ENCODE measurements around the gene PDLIM3.
"Not testable (repeated sequence)": the region's sequence is repeated elsewhere in the genome, so short reads cannot be mapped to it uniquely, and the experiment has no call there.

PDLIM3 gene

DNA sequence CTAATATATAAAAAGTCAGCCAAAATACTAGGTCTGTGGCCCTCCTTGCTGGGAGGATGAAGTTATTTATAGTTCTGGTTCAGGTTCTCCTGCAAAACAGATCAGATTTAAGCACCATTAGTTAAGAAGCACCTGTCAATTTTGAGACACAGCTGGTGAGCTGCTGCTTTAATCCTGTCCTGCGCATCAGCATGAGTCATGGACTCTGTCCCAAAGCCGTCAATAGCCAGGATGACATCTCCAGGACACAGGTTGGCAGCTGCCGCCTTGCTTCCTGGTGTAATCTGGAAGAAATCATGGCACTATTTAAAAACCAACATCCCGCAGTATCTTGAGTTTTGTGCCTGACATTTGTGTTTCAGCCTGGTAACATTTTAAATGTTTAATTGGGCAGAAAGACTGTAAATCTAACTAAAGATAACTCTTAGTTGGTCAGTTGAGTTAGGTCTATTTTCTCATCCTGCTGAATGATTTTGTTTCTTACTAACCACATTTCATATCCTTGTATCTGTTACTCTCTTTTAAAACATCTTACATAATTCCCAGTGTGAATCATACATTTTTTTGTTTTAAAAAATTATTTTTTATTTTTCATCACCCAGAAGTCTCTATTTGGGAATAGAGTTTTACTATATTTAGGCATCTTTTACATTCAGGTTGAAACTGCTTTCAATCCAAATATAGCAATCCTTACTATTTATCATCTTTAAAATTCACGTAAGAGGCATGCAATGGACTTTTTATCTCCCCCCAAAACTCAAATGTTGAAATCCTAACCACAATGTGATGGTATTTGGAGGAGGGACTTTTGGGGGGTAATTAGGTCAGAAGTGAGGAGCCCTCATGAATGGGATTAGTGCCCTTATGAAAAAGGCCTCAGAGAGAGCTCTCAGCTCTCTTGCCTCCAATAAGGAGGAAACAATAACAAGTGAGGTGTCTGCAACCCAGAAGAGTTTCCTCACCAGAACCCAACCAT lies 10.1 kb downstream of the PDLIM3 start:
- Histone ChIP-seq H3K36me3 (ENCODE audit: insufficient read depth, low read length) (no peaks in the 10 kb centered on the region), H2AFZ (ENCODE audit: low read depth, low read length) (no peak overlapping the region), H3K27me3 (ENCODE audit: insufficient read depth, low read length) (peaks cover 13% of the 10 kb centered on the region), H3K9me3 (ENCODE audit: low read length) (peaks cover 4% of the 10 kb centered on the region), H3K4me1 (ENCODE audit: insufficient read depth, low read length) (no peaks in the 10 kb centered on the region), H3K4me3 (ENCODE audit: low read length) (no peak overlapping the region)

DNA sequence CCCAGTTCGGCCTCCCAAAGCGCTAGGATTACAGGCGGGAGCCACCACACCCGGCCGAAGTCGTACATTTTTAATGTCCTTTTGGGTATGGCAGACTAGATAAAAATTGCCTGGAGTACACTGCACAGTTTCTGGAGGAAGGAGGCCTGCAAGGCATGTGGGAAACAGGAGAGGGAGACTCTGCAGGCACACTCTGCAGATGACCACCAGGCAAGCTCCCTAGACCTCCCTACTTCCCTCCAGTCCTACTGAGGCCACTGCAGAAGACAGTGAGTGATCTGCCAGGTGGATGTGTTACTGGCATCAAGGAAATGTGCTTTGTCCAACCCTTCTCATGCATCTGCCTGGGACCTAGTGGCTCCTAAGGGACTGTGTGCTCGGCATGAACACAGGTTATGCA lies 11.4 kb downstream of the PDLIM3 start:
- Histone ChIP-seq H3K4me1 (ENCODE audit: insufficient read depth, low read length) (no peaks in the 10 kb centered on the region), H2AFZ (ENCODE audit: low read depth, low read length) (no peak overlapping the region), H3K27me3 (ENCODE audit: insufficient read depth, low read length) (peaks cover 6% of the 10 kb centered on the region), H3K36me3 (ENCODE audit: insufficient read depth, low read length) (no peaks in the 10 kb centered on the region), H3K4me3 (ENCODE audit: low read length) (no peak overlapping the region), H3K9me3 (ENCODE audit: low read length) (peaks cover 4% of the 10 kb centered on the region)

DNA sequence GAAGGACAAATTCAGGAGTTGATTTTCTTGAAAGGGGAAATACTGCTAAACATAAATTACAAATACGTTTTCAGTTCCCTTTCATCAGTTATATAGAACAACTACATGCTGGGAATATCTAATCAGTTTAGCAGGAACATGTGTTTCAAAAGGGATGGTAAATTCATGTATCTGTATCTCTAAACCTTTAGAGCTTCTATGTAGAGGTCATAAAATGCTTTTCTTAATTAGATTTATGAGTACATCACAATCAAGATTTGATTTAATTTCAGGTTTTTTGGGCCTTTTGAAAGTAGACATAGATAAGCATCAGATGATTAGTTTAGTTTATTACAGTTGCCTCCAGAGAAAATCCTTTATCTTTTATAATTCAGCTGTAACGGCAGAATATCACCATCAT lies 12.9 kb downstream of the PDLIM3 start:
- no peak overlapping the region for H2AFZ ChIP-seq (ENCODE audit: low read depth, low read length)

DNA sequence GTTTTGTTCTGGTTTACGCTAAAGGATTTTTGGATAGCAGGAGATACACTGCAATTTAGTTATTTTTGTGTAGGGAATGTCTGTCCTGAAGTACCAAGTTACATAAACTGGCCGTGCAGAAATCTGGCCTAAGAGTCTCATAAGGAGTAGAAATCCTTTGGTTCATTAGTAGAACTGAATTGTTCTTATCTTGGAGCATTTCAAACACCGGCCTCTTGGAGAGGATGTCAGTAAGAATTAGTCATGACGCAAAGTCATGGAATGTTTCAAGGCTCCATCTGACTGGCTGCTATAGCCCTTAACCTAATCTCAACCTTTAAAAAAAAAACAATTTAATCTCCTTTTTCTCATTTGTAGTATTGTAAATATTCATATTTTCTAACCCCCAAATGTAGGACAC lies 15.2 kb downstream of the PDLIM3 start:
- H3K27me3 ChIP-seq (ENCODE audit: insufficient read depth, low read length), result no peaks in the 10 kb centered on the region
- no peaks in the 10 kb centered on the region for H3K4me1 ChIP-seq (ENCODE audit: insufficient read depth, low read length)
- H3K36me3 ChIP-seq (ENCODE audit: insufficient read depth, low read length), result no peaks in the 10 kb centered on the region
- no peak overlapping the region for H3K4me3 ChIP-seq (ENCODE audit: low read length)
- H2AFZ ChIP-seq (ENCODE audit: low read depth, low read length), result no peak overlapping the region
- no peaks in the 10 kb centered on the region for H3K9me3 ChIP-seq (ENCODE audit: low read length)

More for the DNA sequence above, 12.9 kb downstream of the PDLIM3 start:
- peaks cover 6% of the 10 kb centered on the region for H3K27me3 ChIP-seq (ENCODE audit: insufficient read depth, low read length)
- no peaks in the 10 kb centered on the region for H3K36me3 ChIP-seq (ENCODE audit: insufficient read depth, low read length)
- peaks cover 4% of the 10 kb centered on the region for H3K9me3 ChIP-seq (ENCODE audit: low read length)
- no peaks in the 10 kb centered on the region for H3K4me1 ChIP-seq (ENCODE audit: insufficient read depth, low read length)
- H3K4me3 ChIP-seq (ENCODE audit: low read length), result no peak overlapping the region

DNA sequence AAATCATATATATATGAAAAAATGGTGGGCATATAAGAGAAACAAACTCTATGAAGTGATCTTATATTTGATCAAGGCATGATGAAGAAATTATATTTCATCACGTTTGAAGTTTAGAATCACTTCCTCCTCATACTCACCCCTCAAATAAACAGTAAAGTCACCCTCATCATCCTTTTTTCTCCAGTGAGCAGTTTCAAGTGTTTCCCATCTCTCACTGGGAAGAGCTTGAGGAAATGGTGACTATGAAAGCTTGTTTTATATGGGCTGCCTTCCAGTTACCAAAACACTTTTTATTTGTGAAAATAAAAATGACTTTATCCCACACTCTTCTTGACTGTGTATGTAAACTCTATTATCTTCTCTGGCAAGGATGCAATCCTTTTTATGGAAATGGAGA lies 16.8 kb downstream of the PDLIM3 start:
- Histone ChIP-seq H3K27me3 (ENCODE audit: insufficient read depth, low read length) (no peaks in the 10 kb centered on the region), H3K36me3 (ENCODE audit: insufficient read depth, low read length) (no peaks in the 10 kb centered on the region), H3K4me1 (ENCODE audit: insufficient read depth, low read length) (no peaks in the 10 kb centered on the region), H3K4me3 (ENCODE audit: low read length) (no peak overlapping the region), H3K9me3 (ENCODE audit: low read length) (peaks cover 2% of the 10 kb centered on the region), H2AFZ (ENCODE audit: low read depth, low read length) (no peak overlapping the region)

DNA sequence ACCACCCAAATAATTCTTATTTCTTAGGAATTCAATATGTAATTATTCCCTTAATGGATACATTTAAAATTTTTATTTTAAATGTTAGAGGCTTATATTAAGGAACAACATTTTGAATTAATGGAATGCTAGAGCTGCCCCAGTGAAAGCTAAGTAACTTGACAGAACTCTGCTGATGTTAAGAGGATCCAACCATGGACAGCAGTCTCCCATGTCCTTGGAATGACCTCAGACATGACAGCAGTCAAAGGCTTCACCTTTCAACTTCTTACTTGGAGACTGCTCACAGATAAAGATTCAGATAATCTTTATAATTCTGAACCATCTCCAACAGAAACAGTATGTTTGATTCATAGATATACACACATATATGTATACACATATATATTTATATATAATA lies 17.2 kb downstream of the PDLIM3 start:
- no peaks in the 10 kb centered on the region for H3K4me1 ChIP-seq (ENCODE audit: insufficient read depth, low read length)
- no peak overlapping the region for H2AFZ ChIP-seq (ENCODE audit: low read depth, low read length)
- H3K27me3 ChIP-seq (ENCODE audit: insufficient read depth, low read length), result no peaks in the 10 kb centered on the region
- H3K9me3 ChIP-seq (ENCODE audit: low read length), result peaks cover 2% of the 10 kb centered on the region
- no peak overlapping the region for H3K4me3 ChIP-seq (ENCODE audit: low read length)
- no peaks in the 10 kb centered on the region for H3K36me3 ChIP-seq (ENCODE audit: insufficient read depth, low read length)

DNA sequence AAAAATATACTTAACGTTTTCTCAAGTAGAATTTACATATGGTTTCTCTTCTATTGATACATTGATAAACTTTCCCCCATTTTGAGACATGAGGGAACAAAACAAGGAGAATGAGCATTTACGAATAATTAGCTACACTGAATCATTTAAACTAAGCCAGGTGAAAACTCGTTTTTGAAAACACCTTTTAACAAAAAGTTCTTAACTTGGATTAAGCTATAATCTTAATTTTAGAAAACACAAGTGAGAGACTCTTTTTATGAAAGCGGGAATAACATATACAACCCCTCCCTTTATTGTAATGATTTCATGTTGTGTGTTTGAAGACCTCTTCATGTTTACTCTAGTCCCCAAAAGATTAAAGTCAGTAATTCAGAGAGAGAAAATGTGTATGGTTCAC lies 20.1 kb downstream of the PDLIM3 start:
- no peak overlapping the region for H3K4me3 ChIP-seq (ENCODE audit: low read length)
- peaks cover 2% of the 10 kb centered on the region for H3K9me3 ChIP-seq (ENCODE audit: low read length)
- H3K36me3 ChIP-seq (ENCODE audit: insufficient read depth, low read length), result no peaks in the 10 kb centered on the region
- no peak overlapping the region for H2AFZ ChIP-seq (ENCODE audit: low read depth, low read length)
- no peaks in the 10 kb centered on the region for H3K4me1 ChIP-seq (ENCODE audit: insufficient read depth, low read length)
- H3K27me3 ChIP-seq (ENCODE audit: insufficient read depth, low read length), result no peaks in the 10 kb centered on the region

DNA sequence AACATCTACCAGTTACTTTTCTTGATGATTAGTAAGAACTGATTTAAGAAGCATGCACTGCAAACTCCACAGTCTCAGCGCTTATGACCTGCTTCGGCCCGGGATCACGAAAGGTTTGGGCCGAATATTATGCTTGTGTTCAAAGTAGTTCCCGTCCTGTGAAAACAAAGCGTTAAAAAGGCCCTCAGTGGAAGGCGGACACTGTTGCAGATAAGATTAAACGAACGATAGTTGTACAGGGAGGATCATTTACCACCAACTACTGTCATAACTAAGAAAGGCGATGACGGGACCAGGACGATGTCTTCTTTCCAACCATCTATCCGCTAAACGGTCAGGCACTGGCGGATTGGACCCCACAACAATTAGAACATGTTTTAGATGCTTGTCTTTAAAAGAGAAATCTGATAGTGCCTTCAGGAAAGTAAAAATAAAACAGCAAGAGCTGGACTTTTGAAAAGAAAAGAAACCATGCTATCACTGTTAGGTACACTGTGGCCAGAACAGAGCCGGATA lies 21.1 kb downstream of the PDLIM3 start:
- Histone ChIP-seq H3K27me3 (ENCODE audit: insufficient read depth, low read length) (no peaks in the 10 kb centered on the region), H3K4me3 (ENCODE audit: low read length) (no peak overlapping the region), H3K9me3 (ENCODE audit: low read length) (peaks cover 2% of the 10 kb centered on the region), H2AFZ (ENCODE audit: low read depth, low read length) (no peak overlapping the region), H3K36me3 (ENCODE audit: insufficient read depth, low read length) (no peaks in the 10 kb centered on the region), H3K4me1 (ENCODE audit: insufficient read depth, low read length) (no peaks in the 10 kb centered on the region)

DNA sequence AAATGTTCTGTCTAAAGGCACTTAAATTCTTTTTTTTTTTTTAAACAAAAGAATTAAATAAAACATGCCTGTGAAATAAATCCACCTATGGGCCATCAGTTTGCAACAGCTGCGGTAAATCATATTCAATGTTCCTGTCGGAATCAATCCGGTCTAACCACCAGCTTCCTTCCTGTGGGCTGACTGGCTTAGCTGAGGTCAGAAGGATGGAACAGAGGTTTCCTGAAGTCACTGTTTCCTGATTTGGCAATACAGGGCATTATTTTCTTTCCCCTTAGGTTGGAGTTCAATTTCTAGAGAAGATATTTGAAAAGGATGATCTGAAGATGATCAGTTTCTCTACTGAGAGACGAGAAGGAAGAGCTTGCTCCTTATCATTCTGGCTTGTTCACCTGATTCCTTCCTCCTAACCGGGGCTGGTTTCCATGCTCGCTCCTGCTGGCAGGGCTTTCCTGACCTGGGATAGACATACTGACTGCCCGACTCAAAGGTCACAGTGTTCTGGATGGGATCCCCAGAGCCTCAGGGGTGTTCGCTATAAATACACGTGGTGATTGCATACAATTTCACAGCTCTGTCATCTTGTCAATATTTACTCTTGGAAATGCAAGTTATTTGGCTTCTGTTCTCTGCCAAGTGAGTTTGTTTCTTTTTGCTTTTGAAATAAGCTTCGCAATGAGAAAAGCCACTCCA lies 21.7 kb downstream of the PDLIM3 start:
- no peaks in the 10 kb centered on the region for H3K27me3 ChIP-seq (ENCODE audit: insufficient read depth, low read length)
- H3K36me3 ChIP-seq (ENCODE audit: insufficient read depth, low read length), result no peaks in the 10 kb centered on the region
- no peak overlapping the region for H3K4me3 ChIP-seq (ENCODE audit: low read length)
- H2AFZ ChIP-seq (ENCODE audit: low read depth, low read length), result no peak overlapping the region
- no peaks in the 10 kb centered on the region for H3K4me1 ChIP-seq (ENCODE audit: insufficient read depth, low read length)
- H3K9me3 ChIP-seq (ENCODE audit: low read length), result peaks cover 2% of the 10 kb centered on the region

DNA sequence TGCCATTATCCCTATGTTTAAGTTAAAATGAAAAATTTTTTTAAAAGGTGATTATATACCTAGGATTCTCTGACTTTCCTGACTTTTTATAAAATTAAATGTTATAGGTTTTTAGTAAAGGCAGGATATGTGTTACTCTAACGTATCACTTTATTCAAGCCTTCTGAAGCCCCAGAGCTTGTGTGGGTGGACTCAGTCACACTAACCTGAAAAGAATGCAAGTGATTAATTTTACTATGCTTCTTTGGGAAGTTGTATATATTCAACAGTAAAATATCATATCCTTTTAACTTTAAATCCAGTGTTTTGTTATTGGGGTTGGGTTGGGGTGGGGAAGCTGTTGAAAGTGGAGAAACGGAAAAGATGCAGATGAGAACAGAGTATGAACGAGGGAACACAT lies 22.8 kb downstream of the PDLIM3 start:
- H3K4me1 ChIP-seq (ENCODE audit: insufficient read depth, low read length), result no peaks in the 10 kb centered on the region
- no peaks in the 10 kb centered on the region for H3K27me3 ChIP-seq (ENCODE audit: insufficient read depth, low read length)
- no peak overlapping the region for H3K4me3 ChIP-seq (ENCODE audit: low read length)
- no peaks in the 10 kb centered on the region for H3K36me3 ChIP-seq (ENCODE audit: insufficient read depth, low read length)
- H3K9me3 ChIP-seq (ENCODE audit: low read length), result peaks cover 2% of the 10 kb centered on the region
- H2AFZ ChIP-seq (ENCODE audit: low read depth, low read length), result no peak overlapping the region

DNA sequence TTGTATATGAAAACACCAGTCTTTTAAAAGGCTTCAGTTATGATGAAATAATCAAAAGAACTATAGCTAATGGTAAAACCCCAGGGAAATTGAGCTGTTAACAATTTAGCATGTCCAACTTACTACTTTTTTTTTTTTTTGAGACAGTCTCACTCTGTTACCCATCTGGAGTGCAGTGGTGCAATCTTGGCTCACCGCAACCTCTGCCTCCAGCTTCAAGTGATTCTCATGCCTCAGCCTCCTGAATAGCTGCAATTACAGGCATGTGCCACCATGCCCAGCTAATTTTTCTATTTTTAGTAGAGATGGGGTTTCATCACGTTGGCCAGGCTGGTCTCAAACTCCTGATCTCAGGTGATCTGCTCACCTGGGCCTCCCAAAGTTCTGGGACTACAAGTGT lies 24.1 kb downstream of the PDLIM3 start:
- not testable (repeated sequence) for H3K27me3 ChIP-seq (ENCODE audit: insufficient read depth, low read length); H2AFZ ChIP-seq (ENCODE audit: low read depth, low read length); H3K9me3 ChIP-seq (ENCODE audit: low read length); H3K36me3 ChIP-seq (ENCODE audit: insufficient read depth, low read length); H3K4me3 ChIP-seq (ENCODE audit: low read length); H3K4me1 ChIP-seq (ENCODE audit: insufficient read depth, low read length)

DNA sequence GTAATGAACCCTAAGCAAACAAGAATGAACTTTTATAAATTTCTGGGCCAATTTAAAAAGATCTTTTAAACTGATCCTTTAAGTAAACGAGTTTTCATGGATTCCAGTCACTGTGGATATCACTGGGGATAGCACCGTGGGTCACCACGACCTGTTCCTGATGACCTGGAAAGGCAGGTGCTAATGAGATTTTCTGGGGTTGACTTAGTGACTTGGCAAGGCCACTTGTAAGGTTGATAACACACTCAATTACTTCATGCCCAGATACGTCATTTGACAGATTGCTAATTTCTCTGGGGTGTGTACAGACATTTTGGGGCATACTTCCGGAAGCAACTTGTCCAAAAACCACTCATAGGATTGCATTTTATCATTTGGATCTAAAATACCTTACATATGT lies 24.5 kb downstream of the PDLIM3 start:
- Histone ChIP-seq H3K4me1 (ENCODE audit: insufficient read depth, low read length) (no peaks in the 10 kb centered on the region), H2AFZ (ENCODE audit: low read depth, low read length) (no peak overlapping the region), H3K9me3 (ENCODE audit: low read length) (peaks cover 2% of the 10 kb centered on the region), H3K27me3 (ENCODE audit: insufficient read depth, low read length) (no peaks in the 10 kb centered on the region), H3K4me3 (ENCODE audit: low read length) (no peak overlapping the region), H3K36me3 (ENCODE audit: insufficient read depth, low read length) (no peaks in the 10 kb centered on the region)

DNA sequence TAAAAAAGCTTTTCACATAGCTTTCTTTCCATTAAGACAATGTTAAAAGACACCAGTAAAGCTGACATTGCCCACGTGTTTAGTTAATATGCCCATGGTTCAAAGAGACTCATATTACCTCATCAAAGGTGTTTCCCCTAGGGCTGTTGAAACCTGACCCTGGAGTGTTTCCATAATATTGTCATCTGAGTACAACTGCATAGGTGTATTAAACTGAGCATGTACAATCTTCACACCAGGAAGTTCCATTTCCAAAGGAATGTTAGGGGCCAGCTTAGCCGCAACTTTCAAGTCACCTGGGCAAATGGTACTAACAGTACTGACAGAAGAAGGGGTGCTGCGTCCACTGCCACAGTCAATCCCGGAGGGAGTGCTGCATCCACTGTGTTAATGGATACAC lies 27.1 kb downstream of the PDLIM3 start:
- Histone ChIP-seq H2AFZ (ENCODE audit: low read depth, low read length) (no peak overlapping the region), H3K4me1 (ENCODE audit: insufficient read depth, low read length) (no peaks in the 10 kb centered on the region), H3K27me3 (ENCODE audit: insufficient read depth, low read length) (no peaks in the 10 kb centered on the region), H3K9me3 (ENCODE audit: low read length) (no peaks in the 10 kb centered on the region), H3K36me3 (ENCODE audit: insufficient read depth, low read length) (no peaks in the 10 kb centered on the region), H3K4me3 (ENCODE audit: low read length) (no peak overlapping the region)

Measured in neuron (in vitro differentiated cells).